ENCODE results near the gene EIF4G3.

DNA sequence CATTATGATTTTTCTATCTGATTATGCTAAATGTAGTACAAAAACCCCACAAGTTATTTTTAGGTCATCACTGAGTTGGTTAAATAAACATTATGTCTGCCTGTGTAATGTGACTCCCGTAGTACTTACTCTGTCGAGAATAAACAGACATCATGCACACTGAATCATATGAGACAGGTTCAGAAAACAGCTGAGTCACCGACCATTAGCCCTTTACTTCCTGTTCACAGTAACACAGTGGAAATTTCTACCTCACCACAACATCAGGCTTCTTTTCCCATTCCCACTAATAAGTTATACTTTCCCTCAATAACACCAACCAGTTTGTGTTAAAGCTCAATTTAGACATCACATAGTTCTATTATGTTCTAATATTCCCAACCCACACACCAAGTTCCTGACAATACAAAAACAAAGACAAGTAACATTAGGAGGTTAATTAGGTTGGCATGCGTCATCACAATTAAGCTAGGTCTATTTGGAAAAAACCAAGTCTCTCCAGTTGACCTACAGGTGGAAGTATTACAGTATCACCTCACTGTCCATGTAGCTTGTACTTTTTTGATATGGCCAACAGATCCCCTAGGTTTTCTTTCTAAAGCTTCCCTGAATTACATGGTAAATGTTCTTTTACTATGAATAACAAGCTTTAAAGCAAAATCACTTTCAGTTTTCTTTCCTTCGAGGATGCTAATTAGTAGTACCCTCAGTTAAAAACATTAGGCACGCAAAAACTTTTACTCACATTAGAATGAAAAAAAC is 154.2 kb downstream of the EIF4G3 start:
- no peak for TF ChIP-seq CTCF (IDR thresholded peaks at IDR 0.05)
- TF ChIP-seq POLR2A (IDR thresholded peaks at IDR 0.05): peak in 1 of 2 donors; percentile 24
